ENCODE results near the gene NPLOC4.
A peak's percentile ranks its signal among the peaks of the same experiment; 100 is the strongest.

Gene NPLOC4

GRCh38 chr17:81683584-81684441, 46.9 kb upstream of the NPLOC4 start, which contains the start of the genes ARL16 and HGS (continued):
- TF ChIP-seq PATZ1 (tag by site-specific recombination; IDR thresholded peaks at IDR 0.05) (peak; percentile 98), ZFP69B (tag by site-specific recombination; IDR thresholded peaks at IDR 0.05) (peak; percentile 64; the same call in 1 of the 2 replicates), SP2 (tag by site-specific recombination; IDR thresholded peaks at IDR 0.05) (peak; percentile 98), ZNF777 (tag by site-specific recombination; IDR thresholded peaks at IDR 0.05; ENCODE audit: borderline replicate concordance) (no peak), ZNF416 (tag by site-specific recombination; IDR thresholded peaks at IDR 0.05) (no peak), ZNF768 (tag by site-specific recombination; IDR thresholded peaks at IDR 0.05) (no peak), ZBTB26 (tag by site-specific recombination; optimal IDR thresholded peaks at IDR 0.05) (peak; percentile 99), ZNF600 (tag by site-specific recombination; IDR thresholded peaks at IDR 0.05) (no peak), ZFHX2 (tag by site-specific recombination; conservative IDR thresholded peaks at IDR 0.05) (0 out of 2 replicates have a peak, but pooled peaks have one; percentile 4), ZNF175 (tag by site-specific recombination; IDR thresholded peaks at IDR 0.05) (no peak), ZBTB48 (tag by site-specific recombination; IDR thresholded peaks at IDR 0.05) (no peak), ZNF121 (tag by site-specific recombination; IDR thresholded peaks at IDR 0.05) (no peak), ZNF174 (tag by site-specific recombination; IDR thresholded peaks at IDR 0.05) (no peak), ZNF76 (tag by site-specific recombination; IDR thresholded peaks at IDR 0.05; ENCODE audit: borderline replicate concordance, low read depth) (0 out of 2 replicates have a peak, but pooled peaks have one; percentile 58), ZNF449 (tag by site-specific recombination; IDR thresholded peaks at IDR 0.05) (peak; percentile 67), MYNN (tag by site-specific recombination; IDR thresholded peaks at IDR 0.05; ENCODE audit: borderline replicate concordance) (no peak), ZIC2 (tag by site-specific recombination; IDR thresholded peaks at IDR 0.05) (peak; percentile 88), ZBTB20 (tag by site-specific recombination; IDR thresholded peaks at IDR 0.05) (peak; percentile 19; the same call in 1 of the 2 replicates), KLF10 (tag by site-specific recombination; IDR thresholded peaks at IDR 0.05) (peak; percentile 83), ZBTB8A (tag by site-specific recombination; IDR thresholded peaks at IDR 0.05) (peak; percentile 90), ZBTB6 (tag by site-specific recombination; IDR thresholded peaks at IDR 0.05) (peak; percentile 99), HOXC10 (CRISPR knock-in tag; IDR thresholded peaks at IDR 0.05) (no peak), SP7 (tag by site-specific recombination; IDR thresholded peaks at IDR 0.05) (peak; percentile 85), ZNF660 (tag by site-specific recombination; IDR thresholded peaks at IDR 0.05) (peak; percentile 75; the same call in 1 of the 2 replicates), ZFP3 (tag by site-specific recombination; IDR thresholded peaks at IDR 0.05; ENCODE audit: low read depth) (no peak), ZNF2 (tag by site-specific recombination; IDR thresholded peaks at IDR 0.05) (0 out of 2 replicates have a peak, but pooled peaks have one; percentile 14), MEIS1 (CRISPR knock-in tag; IDR thresholded peaks at IDR 0.05; ENCODE audit: borderline replicate concordance) (no peak; the same call in 1 of the 2 replicates), INSM2 (tag by site-specific recombination; IDR thresholded peaks at IDR 0.05) (peak; percentile 54; the same call in 1 of the 2 replicates), ZNF704 (tag by site-specific recombination; IDR thresholded peaks at IDR 0.05) (no peak), BCL11B (tag by site-specific recombination; IDR thresholded peaks at IDR 0.05; ENCODE audit: low read depth) (peak; percentile 67; the same call in 1 of the 2 replicates), ZNF391 (tag by site-specific recombination; IDR thresholded peaks at IDR 0.05; ENCODE audit: borderline replicate concordance, low read depth) (0 out of 2 replicates have a peak, but pooled peaks have one; percentile 16)

All from HEK293 (cell line).